ENCODE results near the gene FAM170B. TPM values are rescaled to one million over a fixed set of nuclear protein-coding genes. Genes with fewer than 3 reads are reported as not detected.
A peak's percentile ranks its signal among the peaks of the same experiment; 100 is the strongest.

FAM170B gene
- total and polyA plus RNA-seq, 2 of the 4 experiments (the other 2 are of a cell fraction), result not detected

DNA sequence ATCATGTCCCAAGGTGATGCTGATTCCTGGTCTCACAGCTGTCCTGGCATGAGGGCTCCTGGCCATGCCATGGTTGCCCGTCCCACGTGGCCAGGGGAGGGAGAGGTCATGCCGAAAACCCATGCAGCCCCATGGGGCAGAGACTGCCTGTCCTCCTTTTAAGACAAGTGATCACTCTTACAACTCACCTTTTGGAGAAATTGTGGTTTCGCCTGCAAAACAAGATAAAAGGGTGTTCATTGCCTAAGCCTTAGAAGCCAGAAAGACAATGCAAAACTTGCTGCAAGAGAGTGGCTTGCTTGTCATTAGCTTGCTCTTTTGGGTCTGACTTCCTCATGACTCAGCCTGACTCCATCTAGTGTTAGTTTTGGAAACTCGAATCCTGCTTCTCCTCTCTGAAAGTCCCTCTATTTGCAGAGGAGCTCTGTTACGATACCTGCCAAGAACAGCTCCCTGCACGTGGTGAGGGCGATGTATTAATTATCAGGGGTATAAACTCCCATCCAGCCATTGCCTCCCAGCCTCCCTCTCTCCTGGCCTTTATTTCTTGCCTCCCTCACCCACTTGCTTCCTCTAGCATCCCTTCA lies 27.7 kb upstream of the FAM170B start:
- dilution Hi-C loops (cut with HindIII; ENCODE audit: low sequenced_read_pairs, unreplicated experiment), result no loop called here
- WGBS, 2 experiments (ENCODE audit: extremely low coverage in 2 of 2, insufficient read length in 1 of 2), result no CpG with 5 or more reads among the region's 8 CpGs

More for the DNA sequence above, 27.7 kb upstream of the FAM170B start:
- Histone ChIP-seq H2AK5ac (ENCODE audit: low read depth, low read length) (peak overlapping the region; percentile 62), H3K4ac (ENCODE audit: low read depth, low read length) (peak overlapping the region; percentile 69), H2BK120ac (ENCODE audit: low read depth, low read length) (peak overlapping the region; percentile 55), H3K79me1 (ENCODE audit: low read depth in 1 of 2, low read length in 2 of 2) (no peaks in the 10 kb centered on the region), H3K23ac (ENCODE audit: low read depth, low read length) (no peak overlapping the region), H2AFZ (replicated peaks; ENCODE audit: low read length, poor library complexity) (peak overlapping the region; percentile 49), H2BK15ac (ENCODE audit: low read depth, low read length) (peak overlapping the region; percentile 26; the same call in 1 of the 3 replicates), H4K8ac (ENCODE audit: low read depth in 2 of 2, low read length in 2 of 2) (peak overlapping the region in 1 of 2 experiments; percentile 22; a peak in 1 of 4 replicates), H3K9ac (ENCODE audit: low read depth, low read length) (no peak overlapping the region), H3K27me3 (ENCODE audit: control insufficient read depth, insufficient read depth, low read length) (no peaks in the 10 kb centered on the region), H3K4me3 (ENCODE audit: insufficient read depth, low read depth, low read length) (no peak overlapping the region), H2BK5ac (ENCODE audit: low read depth, low read length, poor library complexity, severe bottlenecking) (no peak overlapping the region), H3K9me3 (ENCODE audit: control insufficient read depth, insufficient read depth, low read length) (no peaks in the 10 kb centered on the region), H3K4me2 (ENCODE audit: low read depth, low read length) (peak overlapping the region; percentile 38; the same call in 1 of the 2 replicates), H4K91ac (ENCODE audit: insufficient read depth, low read depth, low read length) (peak overlapping the region; percentile 62), H3K27ac (ENCODE audit: insufficient read depth, low read length) (no peak overlapping the region; the same call in 1 of the 2 replicates), H2AK9ac (replicated peaks; ENCODE audit: low read depth, low read length, poor library complexity) (no peak overlapping the region), H4K20me1 (ENCODE audit: insufficient read depth, low read length) (no peaks in the 10 kb centered on the region), H3K4me1 (ENCODE audit: control insufficient read depth, insufficient read depth, low read length) (peaks cover 13% of the 10 kb centered on the region), H3K18ac (ENCODE audit: low read depth, low read length) (peak overlapping the region; percentile 58; the same call in 1 of the 2 replicates), H2BK20ac (ENCODE audit: low read depth, low read length) (peak overlapping the region; percentile 70; the same call in 1 of the 2 replicates), H3K36me3 (ENCODE audit: control insufficient read depth, insufficient read depth, low read length) (no peaks in the 10 kb centered on the region), H3K14ac (replicated peaks; ENCODE audit: low read depth, low read length) (peak overlapping the region; percentile 40), H3K9me1 (ENCODE audit: insufficient read depth, low read length) (peaks cover 17% of the 10 kb centered on the region), H4K5ac (ENCODE audit: low read depth, low read length) (peak overlapping the region; percentile 46), H3K56ac (ENCODE audit: extremely low read depth, insufficient read depth, low read length) (no peak overlapping the region)
- peak; percentile 83 for DNase-seq
- in situ Hi-C loops (cut with MboI; ENCODE audit: low sequenced_read_pairs) (no loop called here), intact Hi-C loops (cut with micrococcal nuclease) (loop anchor here (5.0 to 10.0 kb wide), 2 partner anchors 353 to 504 kb away; no protein-coding TSS in a partner anchor)
- ChIA-PET POLR2A (ENCODE audit: unreplicated experiment) (no interaction called here), CTCF (interaction anchor here (0.6 to 1.5 kb wide), 10 partner anchors 9 to 96 kb away, joined by 3 to 7 read pairs (median 3); no protein-coding TSS in a partner anchor)
- peak; percentile 76 for ATAC-seq (ENCODE audit: low read depth)
- TF ChIP-seq USF2 (IDR thresholded peaks at IDR 0.05; ENCODE audit: low read depth, low read length) (0 out of 2 replicates have a peak, but pooled peaks have one; percentile 24), POLR2A (IDR thresholded peaks at IDR 0.05; ENCODE audit: low read depth, low read length) (no peak), SMC3 (IDR thresholded peaks at IDR 0.05; ENCODE audit: low read depth, low read length) (peak; percentile 53), NFE2L2 (IDR thresholded peaks at IDR 0.05; ENCODE audit: low read depth, low read length) (no peak), MAZ (IDR thresholded peaks at IDR 0.05; ENCODE audit: borderline replicate concordance, low read depth, low read length) (no peak), CEBPB (IDR thresholded peaks at IDR 0.05; ENCODE audit: low read depth, low read length) (peak; percentile 41; the same call in 1 of the 2 replicates), BHLHE40 (IDR thresholded peaks at IDR 0.05; ENCODE audit: low read depth, low read length) (no peak), MAFK (IDR thresholded peaks at IDR 0.05; ENCODE audit: low read depth, low read length) (peak; percentile 27; the same call in 1 of the 2 replicates), FOS (IDR thresholded peaks at IDR 0.05; ENCODE audit: low read depth, low read length) (0 out of 2 replicates have a peak, but pooled peaks have one; percentile 19), RFX5 (IDR thresholded peaks at IDR 0.05; ENCODE audit: low read depth, low read length) (no peak), CHD1 (IDR thresholded peaks at IDR 0.05; ENCODE audit: low read depth, low read length) (no peak), RAD21 (IDR thresholded peaks at IDR 0.05; ENCODE audit: low read length) (peak; percentile 50)
- TF ChIP-seq, protein P1, sequence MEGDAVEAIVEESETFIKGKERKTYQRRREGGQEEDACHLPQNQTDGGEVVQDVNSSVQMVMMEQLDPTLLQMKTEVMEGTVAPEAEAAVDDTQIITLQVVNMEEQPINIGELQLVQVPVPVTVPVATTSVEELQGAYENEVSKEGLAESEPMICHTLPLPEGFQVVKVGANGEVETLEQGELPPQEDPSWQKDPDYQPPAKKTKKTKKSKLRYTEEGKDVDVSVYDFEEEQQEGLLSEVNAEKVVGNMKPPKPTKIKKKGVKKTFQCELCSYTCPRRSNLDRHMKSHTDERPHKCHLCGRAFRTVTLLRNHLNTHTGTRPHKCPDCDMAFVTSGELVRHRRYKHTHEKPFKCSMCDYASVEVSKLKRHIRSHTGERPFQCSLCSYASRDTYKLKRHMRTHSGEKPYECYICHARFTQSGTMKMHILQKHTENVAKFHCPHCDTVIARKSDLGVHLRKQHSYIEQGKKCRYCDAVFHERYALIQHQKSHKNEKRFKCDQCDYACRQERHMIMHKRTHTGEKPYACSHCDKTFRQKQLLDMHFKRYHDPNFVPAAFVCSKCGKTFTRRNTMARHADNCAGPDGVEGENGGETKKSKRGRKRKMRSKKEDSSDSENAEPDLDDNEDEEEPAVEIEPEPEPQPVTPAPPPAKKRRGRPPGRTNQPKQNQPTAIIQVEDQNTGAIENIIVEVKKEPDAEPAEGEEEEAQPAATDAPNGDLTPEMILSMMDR (conservative IDR thresholded peaks at IDR 0.05; ENCODE audit: low read depth, low read length), result peak; percentile 47
- TF ChIP-seq, protein P2, sequence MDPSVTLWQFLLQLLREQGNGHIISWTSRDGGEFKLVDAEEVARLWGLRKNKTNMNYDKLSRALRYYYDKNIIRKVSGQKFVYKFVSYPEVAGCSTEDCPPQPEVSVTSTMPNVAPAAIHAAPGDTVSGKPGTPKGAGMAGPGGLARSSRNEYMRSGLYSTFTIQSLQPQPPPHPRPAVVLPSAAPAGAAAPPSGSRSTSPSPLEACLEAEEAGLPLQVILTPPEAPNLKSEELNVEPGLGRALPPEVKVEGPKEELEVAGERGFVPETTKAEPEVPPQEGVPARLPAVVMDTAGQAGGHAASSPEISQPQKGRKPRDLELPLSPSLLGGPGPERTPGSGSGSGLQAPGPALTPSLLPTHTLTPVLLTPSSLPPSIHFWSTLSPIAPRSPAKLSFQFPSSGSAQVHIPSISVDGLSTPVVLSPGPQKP (IDR thresholded peaks at IDR 0.05; ENCODE audit: borderline replicate concordance, low read depth, low read length), result no peak
- BruUV-seq (replicated peaks), result no TSS peak

Measured in IMR-90 (cell line).